NCI-H2171 treated with DMSO at 0.1 percent for 48 hours (cell line): Measurements from ENCODE around the gene SLC6A13.
"Not testable (repeated sequence)": the region's sequence is repeated elsewhere in the genome, so short reads cannot be mapped to it uniquely, and the experiment has no call there.

Source experiments
- DNase-seq: peaks from one replicate; lab custom pipeline; 2025; lab: John Stamatoyannopoulos, UW

The SLC6A13 gene

GRCh38 chr12:262817-263216, at the start of gene SLC6A13:
Gene SLC6A13 (minus strand): TSS chr12:262836. CDS start chr12:260052, 2,784 bp downstream.
- DNase-seq, result no peak

- no peak for DNase-seq
These were observed 45.9 kb upstream of the SLC6A13 start for GRCh38 chr12:308511-308910.

- DNase-seq, result no peak
These were observed 44.8 kb upstream of the SLC6A13 start for GRCh38 chr12:307406-307805.

- no peak for DNase-seq
These were observed 42.2 kb upstream of the SLC6A13 start for GRCh38 chr12:304805-305204.

DNA sequence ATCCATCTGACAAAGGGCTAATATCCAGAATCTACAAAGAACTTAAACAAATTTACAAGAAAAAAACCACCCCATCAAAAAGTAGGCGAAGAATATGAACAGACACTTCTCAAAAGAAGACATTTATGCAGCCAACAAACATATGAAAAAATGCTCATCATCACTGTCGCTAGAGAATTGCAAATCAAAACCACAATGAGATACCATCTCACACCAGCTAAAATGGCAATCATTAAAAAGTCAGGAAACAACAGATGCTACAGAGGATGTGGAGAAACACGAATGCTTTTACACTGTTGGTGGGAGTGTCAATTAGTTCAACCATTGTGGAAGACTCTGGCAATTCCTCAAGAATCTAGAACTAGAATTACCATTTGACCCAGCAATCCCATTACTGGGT, 40.1 kb upstream of the SLC6A13 start:
- not testable (repeated sequence) for DNase-seq

- not testable (repeated sequence) for DNase-seq
These were observed 37.5 kb upstream of the SLC6A13 start for GRCh38 chr12:300166-300565.

DNA sequence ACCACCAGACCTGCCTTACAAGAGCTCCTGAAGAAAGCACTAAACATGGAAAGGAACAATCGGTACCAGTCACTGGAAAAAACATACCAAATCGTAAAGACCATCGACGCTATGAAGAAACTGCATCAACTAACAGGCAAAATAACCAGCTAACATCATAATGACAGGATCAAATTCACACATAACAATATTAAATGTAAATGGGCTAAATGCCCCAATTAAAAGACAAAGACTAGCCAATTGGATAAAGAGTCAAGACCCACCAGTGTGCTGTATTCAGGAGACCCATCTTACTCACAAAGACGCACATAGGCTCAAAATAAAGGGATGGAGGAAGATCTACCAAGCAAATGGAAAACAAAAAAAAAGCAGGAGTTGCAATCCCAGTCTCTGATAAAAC, 36.9 kb upstream of the SLC6A13 start:
- DNase-seq, result not testable (repeated sequence)

GRCh38 chr12:298059-298458, 35.4 kb upstream of the SLC6A13 start:
- not testable (repeated sequence) for DNase-seq

- DNase-seq, result no peak
These were observed 32.5 kb upstream of the SLC6A13 start for GRCh38 chr12:295132-295531.

- no peak for DNase-seq
These were observed 30.6 kb upstream of the SLC6A13 start for GRCh38 chr12:293199-293598.

DNA sequence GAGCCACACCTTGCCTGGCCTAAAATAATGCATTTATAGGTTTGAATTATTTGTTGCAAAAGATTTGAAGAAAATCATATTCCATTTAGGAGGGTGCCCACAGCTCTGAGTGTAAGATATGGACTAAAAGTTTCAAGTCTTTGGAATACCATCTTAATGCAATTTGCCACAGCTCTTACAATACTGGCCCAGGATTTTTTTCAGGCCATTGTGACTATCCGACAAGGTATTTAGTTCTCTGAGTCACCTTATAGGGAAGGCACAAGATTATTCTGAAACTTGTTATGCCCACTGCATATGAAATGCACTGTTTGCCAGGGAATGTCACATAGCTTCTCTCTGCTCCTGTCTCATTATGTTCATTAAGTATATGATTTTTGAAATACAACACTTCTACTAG, 29.6 kb upstream of the SLC6A13 start:
- DNase-seq, result no peak

- DNase-seq, result no peak
These were observed 28.6 kb upstream of the SLC6A13 start for GRCh38 chr12:291153-291723.

- DNase-seq, result no peak
These were observed 26.1 kb upstream of the SLC6A13 start for GRCh38 chr12:288687-289086.

DNA sequence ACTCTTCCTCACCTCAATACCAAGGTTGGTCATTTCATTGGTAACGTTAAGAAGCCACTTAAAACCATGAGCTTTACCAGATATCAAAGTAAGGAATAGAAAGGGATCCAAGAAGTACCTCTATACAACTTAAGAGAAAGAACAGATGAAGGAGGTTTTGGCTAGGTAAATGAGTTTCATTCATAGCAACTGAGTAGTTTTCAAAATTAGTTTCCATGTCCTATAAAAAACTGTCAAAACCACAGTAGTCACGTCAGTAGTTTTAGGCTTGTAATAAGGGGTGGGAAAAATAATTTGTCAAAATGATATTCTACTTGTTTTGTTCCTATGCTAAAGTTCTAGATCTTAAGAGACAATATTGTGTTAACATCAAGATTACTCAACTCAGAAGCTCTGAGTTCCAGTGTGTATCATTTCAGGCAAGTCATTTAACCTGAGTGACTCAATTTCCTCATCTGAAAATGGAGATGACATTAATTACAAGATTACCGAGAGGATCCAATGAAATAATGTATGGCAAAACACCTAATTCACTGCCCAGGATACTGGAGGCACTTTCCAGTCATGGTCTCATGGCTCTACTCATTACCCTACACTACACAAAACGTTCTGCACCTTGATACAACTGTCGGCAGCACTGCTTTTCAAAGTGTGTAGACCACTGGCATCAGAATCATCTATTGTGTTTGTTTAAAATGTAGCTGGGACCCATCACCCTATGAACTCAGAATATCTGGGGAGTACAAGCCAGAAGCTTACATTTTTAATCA, 24.1 kb upstream of the SLC6A13 start:
- no peak for DNase-seq

- DNase-seq, result no peak
These were observed 15.4 kb upstream of the SLC6A13 start for GRCh38 chr12:278046-278445.

DNA sequence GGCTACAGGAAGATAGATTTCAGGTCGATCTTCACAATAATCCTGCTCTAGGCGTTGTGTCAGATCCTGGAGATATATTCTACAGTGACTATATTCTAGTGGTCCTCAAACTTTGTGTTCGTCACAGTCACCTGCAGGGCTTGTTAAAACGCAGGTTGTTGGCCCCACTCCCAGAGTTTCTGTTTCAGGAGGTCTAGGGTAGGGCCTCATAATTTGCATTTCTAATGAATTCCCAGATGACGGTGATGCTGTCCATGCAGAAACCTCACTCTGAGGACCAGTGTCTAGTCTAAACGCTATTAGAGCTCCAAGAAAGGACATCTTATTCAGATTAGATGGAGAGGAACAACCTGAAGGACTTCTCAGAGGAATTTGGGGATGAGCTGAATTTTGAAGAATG, 13.2 kb upstream of the SLC6A13 start:
- DNase-seq, result no peak

DNA sequence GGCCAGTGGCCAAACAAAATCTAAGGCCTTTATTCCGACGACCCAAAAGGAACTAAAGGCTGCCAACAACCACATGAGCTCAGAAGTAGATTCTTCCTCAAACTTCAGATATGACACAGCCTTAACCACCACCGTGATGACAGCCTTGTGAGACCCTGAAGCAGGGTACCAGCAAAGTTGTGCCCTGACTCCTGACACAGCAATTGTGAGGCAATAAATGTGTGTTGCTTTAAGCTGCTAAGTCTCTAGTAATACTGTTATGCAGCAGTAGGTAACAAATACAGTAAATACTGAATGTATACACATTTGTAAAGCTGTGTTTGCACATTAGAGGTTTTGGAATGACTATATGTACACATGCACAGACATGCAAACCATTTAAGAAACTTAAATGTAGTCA, 10.7 kb upstream of the SLC6A13 start:
- DNase-seq, result no peak

DNA sequence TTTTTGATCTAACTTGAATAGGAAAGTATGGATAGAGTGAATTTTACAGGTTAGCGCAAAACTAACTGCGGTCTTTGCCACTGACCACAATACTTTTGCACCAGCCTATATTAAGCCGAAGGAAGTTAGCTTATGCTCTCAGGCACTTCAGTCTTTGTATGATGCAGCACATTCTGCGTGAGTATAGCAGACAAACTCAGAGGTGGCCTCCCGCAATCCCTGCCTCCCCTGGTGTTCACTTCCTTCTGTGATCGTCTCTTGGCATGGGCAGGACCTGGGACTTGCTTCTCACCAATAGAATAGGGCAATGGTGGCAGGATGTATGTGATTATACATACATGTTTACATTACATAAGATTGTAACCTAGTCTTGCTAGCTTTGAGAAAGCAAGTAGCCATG, 10.3 kb upstream of the SLC6A13 start:
- no peak for DNase-seq

DNA sequence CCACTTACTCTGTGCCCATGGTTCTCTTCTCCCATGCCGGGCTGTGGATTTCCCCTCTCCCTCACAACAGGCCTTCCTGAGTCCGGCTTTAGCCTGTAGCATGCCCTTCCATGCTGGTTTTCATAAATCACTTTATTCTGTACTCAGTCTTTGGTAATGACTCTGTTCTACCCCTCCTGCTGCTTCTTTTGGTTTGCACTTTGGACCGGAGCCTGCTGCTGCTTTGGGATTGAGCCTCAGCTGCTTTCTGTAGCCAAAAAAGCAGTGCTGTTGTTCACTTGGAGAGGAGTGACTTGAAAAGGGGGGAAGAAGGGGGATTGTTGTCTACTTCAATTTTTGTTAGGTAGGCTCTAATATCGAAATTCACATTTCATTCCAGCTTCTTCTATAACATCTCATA, 8.5 kb upstream of the SLC6A13 start:
- DNase-seq, result no peak

DNA sequence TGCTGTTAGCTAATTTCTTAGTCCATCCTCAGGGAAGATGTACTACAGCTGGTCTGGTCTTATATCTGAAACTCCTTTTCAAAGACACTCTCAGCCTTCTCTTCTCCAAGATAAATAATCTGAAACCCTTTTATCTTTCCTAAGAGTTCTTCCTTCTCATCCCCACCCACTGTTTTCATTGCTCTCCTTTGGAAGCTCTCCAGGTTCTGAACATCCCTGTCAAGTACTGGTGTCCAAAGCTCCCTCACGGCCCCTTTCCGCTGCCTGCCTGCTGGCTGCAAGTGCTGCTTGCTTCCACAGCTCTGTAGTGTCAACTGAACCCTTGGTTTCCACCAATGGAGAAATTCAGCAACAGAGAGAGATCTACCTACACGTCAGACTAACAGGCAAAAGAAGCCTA, 6.6 kb upstream of the SLC6A13 start:
- DNase-seq, result no peak

GRCh38 chr12:268483-268840, 5.8 kb upstream of the SLC6A13 start:
- DNase-seq, result no peak

- DNase-seq, result no peak
These were observed 5.2 kb upstream of the SLC6A13 start for GRCh38 chr12:267581-268482.

GRCh38 chr12:265096-265495, 2.5 kb upstream of the SLC6A13 start:
- DNase-seq, result no peak
